ENCODE results near the gene MARCHF10. TPM values are rescaled to one million over a fixed set of nuclear protein-coding genes. Genes with fewer than 3 reads are reported as not detected.

The MARCHF10 gene
- total RNA-seq, 1 donor = not detected

- Histone ChIP-seq H3K4me3 (ENCODE audit: low read length) (no peak overlapping the region), H3K27me3 (ENCODE audit: insufficient read depth, low read length) (no peaks in the 10 kb centered on the region), H3K9me3 (ENCODE audit: low read depth, low read length) (no peaks in the 10 kb centered on the region), H3K4me1 (ENCODE audit: insufficient read depth, low read length) (peaks cover 7% of the 10 kb centered on the region)
These were observed 19.8 kb upstream of the MARCHF10 start for GRCh38 chr17:62827746-62828485.

GRCh38 chr17:62826956-62827355 is 18.8 kb upstream of the MARCHF10 start:
- H3K4me1 ChIP-seq (ENCODE audit: insufficient read depth, low read length) = peaks cover 7% of the 10 kb centered on the region
- no peak overlapping the region for H3K4me3 ChIP-seq (ENCODE audit: low read length)
- H3K9me3 ChIP-seq (ENCODE audit: low read depth, low read length) = no peaks in the 10 kb centered on the region

GRCh38 chr17:62825182-62825581 is 17.1 kb upstream of the MARCHF10 start:
- Histone ChIP-seq H3K27me3 (ENCODE audit: insufficient read depth, low read length) (no peaks in the 10 kb centered on the region), H3K9me3 (ENCODE audit: low read depth, low read length) (no peaks in the 10 kb centered on the region), H3K4me3 (ENCODE audit: low read length) (no peak overlapping the region), H3K4me1 (ENCODE audit: insufficient read depth, low read length) (peaks cover 7% of the 10 kb centered on the region)

More at GRCh38 chr17:62826956-62827355, 18.8 kb upstream of the MARCHF10 start:
- no peaks in the 10 kb centered on the region for H3K27me3 ChIP-seq (ENCODE audit: insufficient read depth, low read length)

GRCh38 chr17:62824290-62825131 is 16.4 kb upstream of the MARCHF10 start:
- Histone ChIP-seq H3K4me3 (ENCODE audit: low read length) (no peak overlapping the region), H3K4me1 (ENCODE audit: insufficient read depth, low read length) (peaks cover 7% of the 10 kb centered on the region), H3K27me3 (ENCODE audit: insufficient read depth, low read length) (no peaks in the 10 kb centered on the region), H3K9me3 (ENCODE audit: low read depth, low read length) (no peaks in the 10 kb centered on the region)

GRCh38 chr17:62823111-62823893 is 15.2 kb upstream of the MARCHF10 start:
- Histone ChIP-seq H3K4me1 (ENCODE audit: insufficient read depth, low read length) (peaks cover 7% of the 10 kb centered on the region), H3K27me3 (ENCODE audit: insufficient read depth, low read length) (no peaks in the 10 kb centered on the region), H3K9me3 (ENCODE audit: low read depth, low read length) (no peaks in the 10 kb centered on the region), H3K4me3 (ENCODE audit: low read length) (no peak overlapping the region)

GRCh38 chr17:62822080-62822904 is 14.2 kb upstream of the MARCHF10 start:
- Histone ChIP-seq H3K4me1 (ENCODE audit: insufficient read depth, low read length) (no peaks in the 10 kb centered on the region), H3K9me3 (ENCODE audit: low read depth, low read length) (no peaks in the 10 kb centered on the region), H3K4me3 (ENCODE audit: low read length) (no peak overlapping the region), H3K27me3 (ENCODE audit: insufficient read depth, low read length) (no peaks in the 10 kb centered on the region)

- Histone ChIP-seq H3K4me3 (ENCODE audit: low read length) (no peak overlapping the region), H3K27me3 (ENCODE audit: insufficient read depth, low read length) (no peaks in the 10 kb centered on the region), H3K9me3 (ENCODE audit: low read depth, low read length) (no peaks in the 10 kb centered on the region), H3K4me1 (ENCODE audit: insufficient read depth, low read length) (no peaks in the 10 kb centered on the region)
These were observed 13.3 kb upstream of the MARCHF10 start for GRCh38 chr17:62821189-62822079.

GRCh38 chr17:62819511-62820221 is 11.6 kb upstream of the MARCHF10 start:
- Histone ChIP-seq H3K4me1 (ENCODE audit: insufficient read depth, low read length) (no peaks in the 10 kb centered on the region), H3K27me3 (ENCODE audit: insufficient read depth, low read length) (no peaks in the 10 kb centered on the region)

GRCh38 chr17:62818526-62818925 is 10.4 kb upstream of the MARCHF10 start:
- Histone ChIP-seq H3K27me3 (ENCODE audit: insufficient read depth, low read length) (no peaks in the 10 kb centered on the region), H3K4me1 (ENCODE audit: insufficient read depth, low read length) (no peaks in the 10 kb centered on the region), H3K4me3 (ENCODE audit: low read length) (no peak overlapping the region), H3K9me3 (ENCODE audit: low read depth, low read length) (no peaks in the 10 kb centered on the region)

More at GRCh38 chr17:62819511-62820221, 11.6 kb upstream of the MARCHF10 start:
- H3K9me3 ChIP-seq (ENCODE audit: low read depth, low read length) = no peaks in the 10 kb centered on the region
- H3K4me3 ChIP-seq (ENCODE audit: low read length) = no peak overlapping the region

- H3K4me1 ChIP-seq (ENCODE audit: insufficient read depth, low read length) = no peaks in the 10 kb centered on the region
- no peaks in the 10 kb centered on the region for H3K9me3 ChIP-seq (ENCODE audit: low read depth, low read length)
- H3K27me3 ChIP-seq (ENCODE audit: insufficient read depth, low read length) = no peaks in the 10 kb centered on the region
- H3K4me3 ChIP-seq (ENCODE audit: low read length) = no peak overlapping the region
These were observed 8.2 kb upstream of the MARCHF10 start for GRCh38 chr17:62816282-62816839.

- H3K9me3 ChIP-seq (ENCODE audit: low read depth, low read length) = no peaks in the 10 kb centered on the region
- H3K4me3 ChIP-seq (ENCODE audit: low read length) = no peak overlapping the region
- no peaks in the 10 kb centered on the region for H3K4me1 ChIP-seq (ENCODE audit: insufficient read depth, low read length)
- peaks cover 13% of the 10 kb centered on the region for H3K27me3 ChIP-seq (ENCODE audit: insufficient read depth, low read length)
These were observed 1.5 kb upstream of the MARCHF10 start for GRCh38 chr17:62809656-62810055.

- H3K9me3 ChIP-seq (ENCODE audit: low read depth, low read length) = no peaks in the 10 kb centered on the region
These were observed 459 bp upstream of the MARCHF10 start for GRCh38 chr17:62808576-62808970.

GRCh38 chr17:62805234-62805633 is 2.9 kb downstream of the MARCHF10 start:
- no peaks in the 10 kb centered on the region for H3K9me3 ChIP-seq (ENCODE audit: low read depth, low read length)
- H3K27me3 ChIP-seq (ENCODE audit: insufficient read depth, low read length) = peaks cover 13% of the 10 kb centered on the region
- no peaks in the 10 kb centered on the region for H3K4me1 ChIP-seq (ENCODE audit: insufficient read depth, low read length)
- H3K4me3 ChIP-seq (ENCODE audit: low read length) = no peak overlapping the region

More at GRCh38 chr17:62808576-62808970, 459 bp upstream of the MARCHF10 start:
- Histone ChIP-seq H3K4me1 (ENCODE audit: insufficient read depth, low read length) (no peaks in the 10 kb centered on the region), H3K4me3 (ENCODE audit: low read length) (no peak overlapping the region), H3K27me3 (ENCODE audit: insufficient read depth, low read length) (peaks cover 13% of the 10 kb centered on the region)

Data from mononuclear cell (primary cell).